Measurements from ENCODE around the gene STAG1. TPM values are rescaled to one million over a fixed set of nuclear protein-coding genes. Genes with fewer than 3 reads are reported as not detected.

STAG1 gene
- total RNA-seq, 1 donor from 2014 or later: 24.1 TPM

DNA sequence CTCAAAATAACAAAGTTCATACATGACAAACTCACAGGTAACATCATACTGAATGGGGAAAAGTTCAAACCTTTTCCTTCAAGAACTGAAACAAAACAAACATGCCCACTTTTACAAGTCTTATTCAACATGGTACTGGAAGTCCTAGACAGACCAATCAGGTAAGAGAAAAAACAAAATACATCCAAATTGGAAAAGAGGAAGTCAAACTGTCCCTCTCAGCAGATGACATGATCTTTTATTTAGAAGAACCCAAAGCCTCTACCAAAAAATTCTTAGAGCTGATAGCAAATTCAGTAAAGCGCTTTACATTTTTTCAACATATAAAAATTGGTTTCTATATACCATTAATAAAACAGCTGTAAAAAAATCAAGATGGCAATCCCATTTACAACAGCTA is 219.4 kb downstream of the STAG1 start:
- H3K4me1 Mint-ChIP-seq (ENCODE audit: low read depth, unreplicated experiment): no peaks in the 10 kb centered on the region
- H3K27ac ChIP-seq (ENCODE audit: low read depth, low read length): no peak overlapping the region
- H3K4me3 Mint-ChIP-seq (ENCODE audit: unreplicated experiment): no peak overlapping the region
- FAIRE-seq (no peak), DNase-seq (ENCODE audit: low read depth) (no peak)
- no peaks in the 10 kb centered on the region for H3K27me3 Mint-ChIP-seq (ENCODE audit: low read depth, unreplicated experiment)
- H2AFZ ChIP-seq (ENCODE audit: low read depth, low read length): no peak overlapping the region
- H3K4me3 ChIP-seq (ENCODE audit: insufficient read depth, low read depth, low read length): no peak overlapping the region
- H3K9me3 ChIP-seq (ENCODE audit: insufficient read depth, low read depth, low read length): no peaks in the 10 kb centered on the region
- peaks cover 9% of the 10 kb centered on the region for H3K36me3 Mint-ChIP-seq (ENCODE audit: low read depth, unreplicated experiment)
- H4K20me1 ChIP-seq (ENCODE audit: insufficient read depth, low read length): peaks cover 14% of the 10 kb centered on the region
- TF ChIP-seq EZH2 (IDR thresholded peaks at IDR 0.05; ENCODE audit: insufficient read depth, low read length): no peak
- TF ChIP-seq, protein P1, sequence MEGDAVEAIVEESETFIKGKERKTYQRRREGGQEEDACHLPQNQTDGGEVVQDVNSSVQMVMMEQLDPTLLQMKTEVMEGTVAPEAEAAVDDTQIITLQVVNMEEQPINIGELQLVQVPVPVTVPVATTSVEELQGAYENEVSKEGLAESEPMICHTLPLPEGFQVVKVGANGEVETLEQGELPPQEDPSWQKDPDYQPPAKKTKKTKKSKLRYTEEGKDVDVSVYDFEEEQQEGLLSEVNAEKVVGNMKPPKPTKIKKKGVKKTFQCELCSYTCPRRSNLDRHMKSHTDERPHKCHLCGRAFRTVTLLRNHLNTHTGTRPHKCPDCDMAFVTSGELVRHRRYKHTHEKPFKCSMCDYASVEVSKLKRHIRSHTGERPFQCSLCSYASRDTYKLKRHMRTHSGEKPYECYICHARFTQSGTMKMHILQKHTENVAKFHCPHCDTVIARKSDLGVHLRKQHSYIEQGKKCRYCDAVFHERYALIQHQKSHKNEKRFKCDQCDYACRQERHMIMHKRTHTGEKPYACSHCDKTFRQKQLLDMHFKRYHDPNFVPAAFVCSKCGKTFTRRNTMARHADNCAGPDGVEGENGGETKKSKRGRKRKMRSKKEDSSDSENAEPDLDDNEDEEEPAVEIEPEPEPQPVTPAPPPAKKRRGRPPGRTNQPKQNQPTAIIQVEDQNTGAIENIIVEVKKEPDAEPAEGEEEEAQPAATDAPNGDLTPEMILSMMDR (IDR thresholded peaks at IDR 0.05; ENCODE audit: insufficient read depth, low read depth, low read length): no peak
- H3K9me3 Mint-ChIP-seq (ENCODE audit: unreplicated experiment): no peaks in the 10 kb centered on the region
- H3K27me3 ChIP-seq (ENCODE audit: insufficient read depth, low read length): no peaks in the 10 kb centered on the region
- H3K9ac ChIP-seq (ENCODE audit: low read length): no peak overlapping the region
- no peaks in the 10 kb centered on the region for H3K4me1 ChIP-seq (ENCODE audit: insufficient read depth, low read length)
- H3K36me3 ChIP-seq (ENCODE audit: insufficient read depth, low read length): no peaks in the 10 kb centered on the region
- no peak overlapping the region for H3K4me2 ChIP-seq (ENCODE audit: low read length)
- peaks cover 28% of the 10 kb centered on the region for H3K79me2 ChIP-seq (ENCODE audit: insufficient read depth, low read length)
- H3K27ac Mint-ChIP-seq (ENCODE audit: unreplicated experiment): no peak overlapping the region

DNA sequence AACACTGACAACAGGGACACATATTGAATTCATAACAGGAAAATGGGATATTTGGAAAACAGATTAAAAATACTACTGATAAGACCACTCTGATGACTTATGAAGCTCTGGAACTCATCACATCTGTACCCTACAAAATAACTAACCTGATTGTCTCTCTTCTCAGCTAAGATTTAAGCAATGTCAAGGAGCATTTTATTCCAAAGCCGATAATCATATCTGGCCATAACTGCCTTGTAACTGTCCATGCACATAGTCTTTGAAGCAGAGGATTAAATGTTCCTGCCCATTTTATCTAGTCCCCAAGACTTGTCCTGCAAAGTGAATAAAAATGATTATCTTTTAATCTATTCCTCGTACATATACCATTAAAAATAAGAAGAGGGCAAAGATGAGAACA is 234.1 kb downstream of the STAG1 start:
- Mint-ChIP-seq H3K4me1 (ENCODE audit: low read depth, unreplicated experiment) (no peaks in the 10 kb centered on the region), H3K4me3 (ENCODE audit: unreplicated experiment) (no peak overlapping the region), H3K9me3 (ENCODE audit: unreplicated experiment) (no peaks in the 10 kb centered on the region), H3K27me3 (ENCODE audit: low read depth, unreplicated experiment) (no peaks in the 10 kb centered on the region), H3K27ac (ENCODE audit: unreplicated experiment) (no peak overlapping the region), H3K36me3 (ENCODE audit: low read depth, unreplicated experiment) (peaks cover 4% of the 10 kb centered on the region)
- Histone ChIP-seq H3K4me2 (ENCODE audit: low read length) (no peak overlapping the region), H4K20me1 (ENCODE audit: insufficient read depth, low read length) (peaks cover 2% of the 10 kb centered on the region), H3K9me3 (ENCODE audit: insufficient read depth, low read depth, low read length) (no peaks in the 10 kb centered on the region), H3K36me3 (ENCODE audit: insufficient read depth, low read length) (no peaks in the 10 kb centered on the region), H3K4me3 (ENCODE audit: insufficient read depth, low read depth, low read length) (no peak overlapping the region), H2AFZ (ENCODE audit: low read depth, low read length) (no peak overlapping the region), H3K27me3 (ENCODE audit: insufficient read depth, low read length) (no peaks in the 10 kb centered on the region), H3K9ac (ENCODE audit: low read length) (no peak overlapping the region), H3K4me1 (ENCODE audit: insufficient read depth, low read length) (no peaks in the 10 kb centered on the region), H3K27ac (ENCODE audit: low read depth, low read length) (no peak overlapping the region), H3K79me2 (ENCODE audit: insufficient read depth, low read length) (no peaks in the 10 kb centered on the region)
- no peak for FAIRE-seq
- no peak for DNase-seq (ENCODE audit: low read depth)
- TF ChIP-seq, protein P1 (IDR thresholded peaks at IDR 0.05; ENCODE audit: insufficient read depth, low read depth, low read length): no peak
- TF ChIP-seq EZH2 (IDR thresholded peaks at IDR 0.05; ENCODE audit: insufficient read depth, low read length): no peak

DNA sequence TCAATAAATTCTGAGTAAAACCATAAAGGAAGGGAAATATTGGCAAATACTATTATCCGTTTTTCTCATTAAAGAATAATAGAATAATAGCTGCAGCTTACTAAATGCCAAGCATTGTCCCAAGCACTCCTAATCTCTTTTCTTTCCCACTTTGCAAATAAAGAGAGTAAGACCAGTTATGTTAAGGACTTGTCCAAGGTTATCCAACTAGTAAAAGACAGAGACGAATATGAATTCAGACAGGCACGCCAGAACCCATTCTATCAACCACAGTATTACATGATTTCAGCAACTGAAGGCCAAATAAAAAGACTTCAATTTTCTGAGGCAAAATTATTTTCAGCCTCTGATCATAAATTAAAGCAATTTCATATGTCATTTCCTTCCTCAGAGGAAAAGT is 235.5 kb downstream of the STAG1 start:
- H3K4me1 Mint-ChIP-seq (ENCODE audit: low read depth, unreplicated experiment): no peaks in the 10 kb centered on the region
- Histone ChIP-seq H3K79me2 (ENCODE audit: insufficient read depth, low read length) (no peaks in the 10 kb centered on the region), H2AFZ (ENCODE audit: low read depth, low read length) (no peak overlapping the region), H3K4me1 (ENCODE audit: insufficient read depth, low read length) (no peaks in the 10 kb centered on the region), H3K27ac (ENCODE audit: low read depth, low read length) (no peak overlapping the region), H3K27me3 (ENCODE audit: insufficient read depth, low read length) (no peaks in the 10 kb centered on the region), H3K9ac (ENCODE audit: low read length) (no peak overlapping the region), H3K9me3 (ENCODE audit: insufficient read depth, low read depth, low read length) (no peaks in the 10 kb centered on the region), H3K36me3 (ENCODE audit: insufficient read depth, low read length) (no peaks in the 10 kb centered on the region), H3K4me3 (ENCODE audit: insufficient read depth, low read depth, low read length) (no peak overlapping the region), H4K20me1 (ENCODE audit: insufficient read depth, low read length) (peaks cover 7% of the 10 kb centered on the region), H3K4me2 (ENCODE audit: low read length) (no peak overlapping the region)
- no peak overlapping the region for H3K27ac Mint-ChIP-seq (ENCODE audit: unreplicated experiment)
- DNase-seq (ENCODE audit: low read depth) (no peak), FAIRE-seq (no peak)
- H3K4me3 Mint-ChIP-seq (ENCODE audit: unreplicated experiment): no peak overlapping the region
- no peaks in the 10 kb centered on the region for H3K9me3 Mint-ChIP-seq (ENCODE audit: unreplicated experiment)
- no peak for TF ChIP-seq EZH2 (IDR thresholded peaks at IDR 0.05; ENCODE audit: insufficient read depth, low read length)
- TF ChIP-seq, protein P1 (IDR thresholded peaks at IDR 0.05; ENCODE audit: insufficient read depth, low read depth, low read length): no peak
- no peaks in the 10 kb centered on the region for H3K27me3 Mint-ChIP-seq (ENCODE audit: low read depth, unreplicated experiment)
- H3K36me3 Mint-ChIP-seq (ENCODE audit: low read depth, unreplicated experiment): peaks cover 4% of the 10 kb centered on the region

Measured in astrocyte (in vitro differentiated cells and primary cell).